Measurements from ENCODE around the gene ANAPC2. TPM values are rescaled to one million over a fixed set of nuclear protein-coding genes. Genes with fewer than 3 reads are reported as not detected.
A peak's percentile ranks its signal among the peaks of the same experiment; 100 is the strongest.

The ANAPC2 gene
- total and polyA plus RNA-seq, 2 of the 4 experiments (the other 2 are of a cell fraction): 9.3 to 29.5 TPM

DNA sequence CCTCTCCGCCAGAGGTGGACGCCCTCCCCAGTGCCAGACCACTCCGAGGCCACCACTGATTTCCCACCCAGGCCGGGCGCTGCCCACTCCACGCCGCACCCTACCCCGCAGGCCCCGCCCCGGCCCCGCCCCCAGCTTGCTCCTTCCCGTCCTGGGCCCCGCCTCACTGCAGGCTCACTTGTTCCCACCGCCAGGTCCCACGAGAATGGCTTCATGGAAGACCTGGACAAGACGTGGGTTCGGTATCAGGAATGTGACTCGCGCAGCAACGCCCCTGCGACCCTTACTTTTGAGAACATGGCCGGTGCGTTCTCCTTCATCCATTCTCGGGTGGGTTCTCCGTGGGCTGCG is 25.0 kb downstream of the ANAPC2 start:
- Histone ChIP-seq H4K5ac (ENCODE audit: low read depth, low read length) (no peak overlapping the region), H3K18ac (ENCODE audit: low read depth, low read length) (no peak overlapping the region), H2AFZ (replicated peaks; ENCODE audit: low read length, poor library complexity) (peak overlapping the region; percentile 94), H3K27ac (ENCODE audit: insufficient read depth, low read length) (no peak overlapping the region), H3K4me1 (ENCODE audit: control insufficient read depth, insufficient read depth, low read length) (no peaks in the 10 kb centered on the region), H2BK5ac (ENCODE audit: low read depth, low read length, poor library complexity, severe bottlenecking) (no peak overlapping the region), H3K4me3 (ENCODE audit: insufficient read depth, low read depth, low read length) (peak overlapping the region; percentile 31), H3K56ac (ENCODE audit: extremely low read depth, insufficient read depth, low read length) (no peak overlapping the region), H3K9ac (ENCODE audit: low read depth, low read length) (no peak overlapping the region), H4K20me1 (ENCODE audit: insufficient read depth, low read length) (no peaks in the 10 kb centered on the region), H3K9me1 (ENCODE audit: insufficient read depth, low read length) (no peaks in the 10 kb centered on the region), H2BK20ac (ENCODE audit: low read depth, low read length) (no peak overlapping the region), H2AK9ac (replicated peaks; ENCODE audit: low read depth, low read length, poor library complexity) (no peak overlapping the region), H4K8ac (ENCODE audit: low read depth in 2 of 2, low read length in 2 of 2) (peak overlapping the region in 1 of 2 experiments; percentile 63; a peak in 1 of 4 replicates), H4K91ac (ENCODE audit: insufficient read depth, low read depth, low read length) (no peak overlapping the region), H2BK120ac (ENCODE audit: low read depth, low read length) (no peak overlapping the region), H3K4me2 (ENCODE audit: low read depth, low read length) (peak overlapping the region; percentile 67), H2AK5ac (ENCODE audit: low read depth, low read length) (no peak overlapping the region), H3K9me3 (ENCODE audit: control insufficient read depth, insufficient read depth, low read length) (no peaks in the 10 kb centered on the region), H3K4ac (ENCODE audit: low read depth, low read length) (no peak overlapping the region), H2BK15ac (ENCODE audit: low read depth, low read length) (no peak overlapping the region), H3K14ac (replicated peaks; ENCODE audit: low read depth, low read length) (no peak overlapping the region), H3K23ac (ENCODE audit: low read depth, low read length) (no peak overlapping the region), H3K36me3 (ENCODE audit: control insufficient read depth, insufficient read depth, low read length) (no peaks in the 10 kb centered on the region), H3K79me1 (ENCODE audit: low read depth in 1 of 2, low read length in 2 of 2) (no peaks in the 10 kb centered on the region), H3K27me3 (ENCODE audit: control insufficient read depth, insufficient read depth, low read length) (peaks cover 88% of the 10 kb centered on the region)
- DNase-seq: no peak
- intact Hi-C loops (cut with micrococcal nuclease) (no loop called here), dilution Hi-C loops (cut with HindIII; ENCODE audit: low sequenced_read_pairs, unreplicated experiment) (no loop called here), in situ Hi-C loops (cut with MboI; ENCODE audit: low sequenced_read_pairs) (no loop called here)
- WGBS, 2 experiments (ENCODE audit: extremely low coverage in 2 of 2, insufficient read length in 1 of 2): 26% methylated on average over 20 of the region's 26 CpGs; no CpG with 5 or more reads in 1 of the 2 experiments
- POLR2A ChIA-PET (ENCODE audit: unreplicated experiment): no interaction called here
- CTCF ChIA-PET: no interaction called here
- ATAC-seq (ENCODE audit: low read depth): peak; percentile 43
- TF ChIP-seq CEBPB (IDR thresholded peaks at IDR 0.05; ENCODE audit: low read depth, low read length): no peak
- TF ChIP-seq SMC3 (IDR thresholded peaks at IDR 0.05; ENCODE audit: low read depth, low read length): no peak
- no peak for TF ChIP-seq RCOR1 (IDR thresholded peaks at IDR 0.05; ENCODE audit: insufficient replicate concordance, low read length)
- TF ChIP-seq MAZ (IDR thresholded peaks at IDR 0.05; ENCODE audit: borderline replicate concordance, low read depth, low read length): no peak
- no peak for TF ChIP-seq MAFK (IDR thresholded peaks at IDR 0.05; ENCODE audit: low read depth, low read length)
- TF ChIP-seq FOS (IDR thresholded peaks at IDR 0.05; ENCODE audit: low read depth, low read length): no peak
- no peak for TF ChIP-seq CHD1 (IDR thresholded peaks at IDR 0.05; ENCODE audit: low read depth, low read length)
- no peak for TF ChIP-seq POLR2A (IDR thresholded peaks at IDR 0.05; ENCODE audit: low read depth, low read length)
- TF ChIP-seq RAD21 (IDR thresholded peaks at IDR 0.05; ENCODE audit: low read length): no peak
- no peak for TF ChIP-seq RFX5 (IDR thresholded peaks at IDR 0.05; ENCODE audit: low read depth, low read length)
- TF ChIP-seq, protein P1, sequence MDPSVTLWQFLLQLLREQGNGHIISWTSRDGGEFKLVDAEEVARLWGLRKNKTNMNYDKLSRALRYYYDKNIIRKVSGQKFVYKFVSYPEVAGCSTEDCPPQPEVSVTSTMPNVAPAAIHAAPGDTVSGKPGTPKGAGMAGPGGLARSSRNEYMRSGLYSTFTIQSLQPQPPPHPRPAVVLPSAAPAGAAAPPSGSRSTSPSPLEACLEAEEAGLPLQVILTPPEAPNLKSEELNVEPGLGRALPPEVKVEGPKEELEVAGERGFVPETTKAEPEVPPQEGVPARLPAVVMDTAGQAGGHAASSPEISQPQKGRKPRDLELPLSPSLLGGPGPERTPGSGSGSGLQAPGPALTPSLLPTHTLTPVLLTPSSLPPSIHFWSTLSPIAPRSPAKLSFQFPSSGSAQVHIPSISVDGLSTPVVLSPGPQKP (IDR thresholded peaks at IDR 0.05; ENCODE audit: borderline replicate concordance, low read depth, low read length): no peak
- TF ChIP-seq MXI1 (IDR thresholded peaks at IDR 0.05; ENCODE audit: borderline replicate concordance, low read depth, low read length): no peak
- TF ChIP-seq, protein P2, sequence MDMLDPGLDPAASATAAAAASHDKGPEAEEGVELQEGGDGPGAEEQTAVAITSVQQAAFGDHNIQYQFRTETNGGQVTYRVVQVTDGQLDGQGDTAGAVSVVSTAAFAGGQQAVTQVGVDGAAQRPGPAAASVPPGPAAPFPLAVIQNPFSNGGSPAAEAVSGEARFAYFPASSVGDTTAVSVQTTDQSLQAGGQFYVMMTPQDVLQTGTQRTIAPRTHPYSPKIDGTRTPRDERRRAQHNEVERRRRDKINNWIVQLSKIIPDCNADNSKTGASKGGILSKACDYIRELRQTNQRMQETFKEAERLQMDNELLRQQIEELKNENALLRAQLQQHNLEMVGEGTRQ (IDR thresholded peaks at IDR 0.05; ENCODE audit: low read depth, low read length): no peak
- TF ChIP-seq BHLHE40 (IDR thresholded peaks at IDR 0.05; ENCODE audit: low read depth, low read length): no peak
- no peak for TF ChIP-seq NFE2L2 (IDR thresholded peaks at IDR 0.05; ENCODE audit: low read depth, low read length)
- TF ChIP-seq, protein P3, sequence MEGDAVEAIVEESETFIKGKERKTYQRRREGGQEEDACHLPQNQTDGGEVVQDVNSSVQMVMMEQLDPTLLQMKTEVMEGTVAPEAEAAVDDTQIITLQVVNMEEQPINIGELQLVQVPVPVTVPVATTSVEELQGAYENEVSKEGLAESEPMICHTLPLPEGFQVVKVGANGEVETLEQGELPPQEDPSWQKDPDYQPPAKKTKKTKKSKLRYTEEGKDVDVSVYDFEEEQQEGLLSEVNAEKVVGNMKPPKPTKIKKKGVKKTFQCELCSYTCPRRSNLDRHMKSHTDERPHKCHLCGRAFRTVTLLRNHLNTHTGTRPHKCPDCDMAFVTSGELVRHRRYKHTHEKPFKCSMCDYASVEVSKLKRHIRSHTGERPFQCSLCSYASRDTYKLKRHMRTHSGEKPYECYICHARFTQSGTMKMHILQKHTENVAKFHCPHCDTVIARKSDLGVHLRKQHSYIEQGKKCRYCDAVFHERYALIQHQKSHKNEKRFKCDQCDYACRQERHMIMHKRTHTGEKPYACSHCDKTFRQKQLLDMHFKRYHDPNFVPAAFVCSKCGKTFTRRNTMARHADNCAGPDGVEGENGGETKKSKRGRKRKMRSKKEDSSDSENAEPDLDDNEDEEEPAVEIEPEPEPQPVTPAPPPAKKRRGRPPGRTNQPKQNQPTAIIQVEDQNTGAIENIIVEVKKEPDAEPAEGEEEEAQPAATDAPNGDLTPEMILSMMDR (conservative IDR thresholded peaks at IDR 0.05; ENCODE audit: low read depth, low read length): no peak
- BruUV-seq (replicated peaks): no TSS peak
